ENCODE measurements around the gene AKNA.

The AKNA gene

GRCh38 chr9:114428466-114428865, 40.7 kb upstream of the AKNA start:
- no peak overlapping the region for H2AFZ ChIP-seq (ENCODE audit: low read length, unreplicated experiment)
- no peaks in the 10 kb centered on the region for H3K79me2 ChIP-seq (ENCODE audit: control insufficient read depth, insufficient read depth, low read length, unreplicated experiment)
- no peaks in the 10 kb centered on the region for H3K36me3 ChIP-seq (ENCODE audit: insufficient read depth, low read length)
- H3K27ac ChIP-seq (ENCODE audit: low read depth, low read length): no peak overlapping the region
- H3K27me3 ChIP-seq (ENCODE audit: insufficient read depth, low read length): peaks cover 15% of the 10 kb centered on the region; the same call in 1 of the 2 replicates
- H3K4me1 ChIP-seq (ENCODE audit: control insufficient read depth, insufficient read depth, low read length, unreplicated experiment): no peaks in the 10 kb centered on the region
- no peak overlapping the region for H3K4me3 ChIP-seq (ENCODE audit: low read depth, low read length)

DNA sequence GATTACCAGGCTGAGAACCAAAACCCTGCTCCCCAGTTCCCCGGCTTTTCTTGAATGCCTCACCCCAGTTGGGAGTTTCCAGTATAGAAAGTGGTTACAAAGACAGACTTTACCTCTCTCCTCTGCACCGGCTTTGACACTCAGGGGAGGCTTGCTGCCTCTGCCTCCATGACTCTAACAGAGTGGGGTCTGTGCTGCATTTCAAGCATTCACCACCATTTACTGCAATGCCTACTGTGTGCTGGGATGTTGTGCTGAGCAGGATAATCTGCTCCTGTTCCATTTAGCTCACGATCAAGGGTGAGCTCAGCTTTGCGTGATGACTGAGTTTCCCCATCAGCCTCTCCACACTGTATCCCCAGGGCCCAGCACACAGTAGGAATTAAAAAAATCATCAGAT, 39.9 kb upstream of the AKNA start:
- H3K27me3 ChIP-seq (ENCODE audit: insufficient read depth, low read length): peaks cover 15% of the 10 kb centered on the region; the same call in 1 of the 2 replicates
- H3K27ac ChIP-seq (ENCODE audit: low read depth, low read length): no peak overlapping the region
- no peak overlapping the region for H2AFZ ChIP-seq (ENCODE audit: low read length, unreplicated experiment)
- no peaks in the 10 kb centered on the region for H3K79me2 ChIP-seq (ENCODE audit: control insufficient read depth, insufficient read depth, low read length, unreplicated experiment)
- H3K4me3 ChIP-seq (ENCODE audit: low read depth, low read length): no peak overlapping the region
- H3K4me1 ChIP-seq (ENCODE audit: control insufficient read depth, insufficient read depth, low read length, unreplicated experiment): no peaks in the 10 kb centered on the region
- no peaks in the 10 kb centered on the region for H3K36me3 ChIP-seq (ENCODE audit: insufficient read depth, low read length)

GRCh38 chr9:114426046-114426948, 38.5 kb upstream of the AKNA start:
- Histone ChIP-seq H3K4me3 (ENCODE audit: low read depth, low read length) (no peak overlapping the region), H3K36me3 (ENCODE audit: insufficient read depth, low read length) (no peaks in the 10 kb centered on the region), H3K27me3 (ENCODE audit: insufficient read depth, low read length) (peaks cover 9% of the 10 kb centered on the region; the same call in 1 of the 2 replicates), H3K4me1 (ENCODE audit: control insufficient read depth, insufficient read depth, low read length, unreplicated experiment) (no peaks in the 10 kb centered on the region), H2AFZ (ENCODE audit: low read length, unreplicated experiment) (no peak overlapping the region), H3K79me2 (ENCODE audit: control insufficient read depth, insufficient read depth, low read length, unreplicated experiment) (no peaks in the 10 kb centered on the region), H3K27ac (ENCODE audit: low read depth, low read length) (no peak overlapping the region)

DNA sequence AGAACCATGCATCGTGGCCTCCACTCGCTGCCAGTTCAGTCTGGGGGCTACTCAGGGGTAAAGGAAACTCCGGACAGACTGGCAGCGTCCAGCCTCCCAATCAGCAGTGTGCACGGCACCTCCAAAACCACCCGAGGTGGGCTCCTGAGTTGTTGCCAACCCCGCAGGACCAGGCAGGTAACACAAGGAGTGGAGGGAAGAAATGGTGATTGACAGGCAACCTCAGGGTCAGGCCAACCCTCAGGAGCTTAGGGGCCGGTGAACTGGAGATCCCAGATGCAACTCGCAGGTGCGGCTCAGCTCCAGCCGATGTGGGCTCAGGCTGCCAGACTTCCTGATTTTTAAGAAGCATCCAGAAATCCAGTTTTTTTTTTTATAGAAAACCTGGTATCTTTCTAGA, 37.3 kb upstream of the AKNA start:
- Histone ChIP-seq H3K4me3 (ENCODE audit: low read depth, low read length) (no peak overlapping the region), H3K27me3 (ENCODE audit: insufficient read depth, low read length) (no peaks in the 10 kb centered on the region), H3K4me1 (ENCODE audit: control insufficient read depth, insufficient read depth, low read length, unreplicated experiment) (no peaks in the 10 kb centered on the region), H3K36me3 (ENCODE audit: insufficient read depth, low read length) (no peaks in the 10 kb centered on the region), H3K79me2 (ENCODE audit: control insufficient read depth, insufficient read depth, low read length, unreplicated experiment) (no peaks in the 10 kb centered on the region), H2AFZ (ENCODE audit: low read length, unreplicated experiment) (no peak overlapping the region), H3K27ac (ENCODE audit: low read depth, low read length) (no peak overlapping the region)

GRCh38 chr9:114424126-114424525, 36.3 kb upstream of the AKNA start:
- Histone ChIP-seq H3K27ac (ENCODE audit: low read depth, low read length) (no peak overlapping the region), H3K4me3 (ENCODE audit: low read depth, low read length) (no peak overlapping the region), H3K4me1 (ENCODE audit: control insufficient read depth, insufficient read depth, low read length, unreplicated experiment) (no peaks in the 10 kb centered on the region), H3K79me2 (ENCODE audit: control insufficient read depth, insufficient read depth, low read length, unreplicated experiment) (no peaks in the 10 kb centered on the region), H2AFZ (ENCODE audit: low read length, unreplicated experiment) (no peak overlapping the region), H3K36me3 (ENCODE audit: insufficient read depth, low read length) (no peaks in the 10 kb centered on the region), H3K27me3 (ENCODE audit: insufficient read depth, low read length) (no peaks in the 10 kb centered on the region)

DNA sequence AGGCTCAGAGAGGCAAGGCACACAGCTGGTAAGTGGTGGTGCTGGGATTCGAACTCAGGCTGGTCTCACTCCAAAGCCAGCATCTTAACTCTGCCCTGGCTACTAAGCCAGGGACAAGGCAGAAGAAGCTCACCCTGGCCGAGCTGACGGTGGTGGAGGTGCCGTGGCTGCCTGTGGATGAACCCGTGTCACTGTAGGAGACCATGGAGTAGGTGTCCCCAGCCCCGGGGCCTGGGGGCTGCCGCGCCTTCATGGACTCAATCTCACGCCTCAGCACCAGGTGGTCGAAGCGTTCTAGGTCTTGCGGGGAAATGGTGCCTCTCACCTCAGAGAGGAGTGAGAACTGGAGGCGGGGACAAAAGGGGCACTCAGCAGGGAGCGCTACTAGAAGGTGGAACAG, 35.4 kb upstream of the AKNA start:
- Histone ChIP-seq H3K79me2 (ENCODE audit: control insufficient read depth, insufficient read depth, low read length, unreplicated experiment) (no peaks in the 10 kb centered on the region), H3K27me3 (ENCODE audit: insufficient read depth, low read length) (no peaks in the 10 kb centered on the region), H3K27ac (ENCODE audit: low read depth, low read length) (no peak overlapping the region), H3K4me3 (ENCODE audit: low read depth, low read length) (no peak overlapping the region), H3K36me3 (ENCODE audit: insufficient read depth, low read length) (no peaks in the 10 kb centered on the region), H3K4me1 (ENCODE audit: control insufficient read depth, insufficient read depth, low read length, unreplicated experiment) (no peaks in the 10 kb centered on the region), H2AFZ (ENCODE audit: low read length, unreplicated experiment) (no peak overlapping the region)

GRCh38 chr9:114421147-114421546, 33.4 kb upstream of the AKNA start:
- Histone ChIP-seq H2AFZ (ENCODE audit: low read length, unreplicated experiment) (no peak overlapping the region), H3K4me3 (ENCODE audit: low read depth, low read length) (no peak overlapping the region), H3K27me3 (ENCODE audit: insufficient read depth, low read length) (no peaks in the 10 kb centered on the region), H3K4me1 (ENCODE audit: control insufficient read depth, insufficient read depth, low read length, unreplicated experiment) (peaks cover 7% of the 10 kb centered on the region), H3K27ac (ENCODE audit: low read depth, low read length) (no peak overlapping the region), H3K36me3 (ENCODE audit: insufficient read depth, low read length) (no peaks in the 10 kb centered on the region), H3K79me2 (ENCODE audit: control insufficient read depth, insufficient read depth, low read length, unreplicated experiment) (no peaks in the 10 kb centered on the region)

- Histone ChIP-seq H3K27me3 (ENCODE audit: insufficient read depth, low read length) (no peaks in the 10 kb centered on the region), H3K27ac (ENCODE audit: low read depth, low read length) (no peak overlapping the region), H3K4me3 (ENCODE audit: low read depth, low read length) (no peak overlapping the region), H3K36me3 (ENCODE audit: insufficient read depth, low read length) (no peaks in the 10 kb centered on the region), H3K79me2 (ENCODE audit: control insufficient read depth, insufficient read depth, low read length, unreplicated experiment) (no peaks in the 10 kb centered on the region), H2AFZ (ENCODE audit: low read length, unreplicated experiment) (no peak overlapping the region), H3K4me1 (ENCODE audit: control insufficient read depth, insufficient read depth, low read length, unreplicated experiment) (peaks cover 7% of the 10 kb centered on the region)
These were observed 32.0 kb upstream of the AKNA start for GRCh38 chr9:114419796-114420195.

DNA sequence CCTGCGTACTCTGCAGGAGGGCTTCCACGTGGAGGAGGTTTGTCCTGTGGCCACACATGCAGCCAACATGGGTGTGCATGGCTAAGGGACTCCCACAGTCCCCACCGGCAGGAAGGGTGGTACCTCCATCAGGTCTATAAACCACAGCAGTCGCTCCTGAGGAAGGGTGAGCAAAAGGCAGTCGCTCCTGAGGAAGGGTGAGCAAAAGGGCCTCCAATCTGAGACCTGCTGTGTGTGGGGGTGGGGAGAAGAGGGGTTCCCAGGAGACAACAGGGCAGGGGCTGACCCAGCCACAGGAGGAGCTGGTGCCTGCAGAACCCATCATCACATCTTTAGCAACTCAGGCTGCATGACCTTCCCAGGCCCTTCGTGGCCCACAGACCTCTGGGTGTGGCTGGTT, 30.3 kb upstream of the AKNA start:
- H3K27me3 ChIP-seq (ENCODE audit: insufficient read depth, low read length): no peaks in the 10 kb centered on the region
- H2AFZ ChIP-seq (ENCODE audit: low read length, unreplicated experiment): no peak overlapping the region
- H3K27ac ChIP-seq (ENCODE audit: low read depth, low read length): no peak overlapping the region
- H3K36me3 ChIP-seq (ENCODE audit: insufficient read depth, low read length): no peaks in the 10 kb centered on the region
- H3K4me3 ChIP-seq (ENCODE audit: low read depth, low read length): no peak overlapping the region
- no peaks in the 10 kb centered on the region for H3K79me2 ChIP-seq (ENCODE audit: control insufficient read depth, insufficient read depth, low read length, unreplicated experiment)
- peaks cover 7% of the 10 kb centered on the region for H3K4me1 ChIP-seq (ENCODE audit: control insufficient read depth, insufficient read depth, low read length, unreplicated experiment)

DNA sequence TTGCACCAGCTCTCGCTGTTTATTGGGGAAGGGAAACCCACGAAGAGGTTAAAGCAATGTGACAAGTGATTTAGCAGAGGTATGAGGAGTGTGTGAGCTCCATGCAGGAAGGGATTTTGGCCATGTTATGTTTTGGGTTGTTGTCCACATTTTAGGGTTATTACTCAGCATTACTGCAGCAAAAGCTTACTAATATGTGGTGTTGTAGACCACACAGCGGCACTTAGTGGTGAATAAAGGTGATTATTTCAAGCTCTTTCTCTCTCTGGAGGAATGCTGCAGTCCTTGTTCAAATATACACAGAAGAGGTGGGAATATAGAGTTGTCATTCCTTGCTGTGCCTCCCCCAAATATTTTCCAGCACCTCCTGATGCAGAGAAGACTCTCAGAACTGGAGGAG, 29.7 kb upstream of the AKNA start:
- H3K79me2 ChIP-seq (ENCODE audit: control insufficient read depth, insufficient read depth, low read length, unreplicated experiment): no peaks in the 10 kb centered on the region
- H2AFZ ChIP-seq (ENCODE audit: low read length, unreplicated experiment): no peak overlapping the region
- no peak overlapping the region for H3K4me3 ChIP-seq (ENCODE audit: low read depth, low read length)
- peaks cover 7% of the 10 kb centered on the region for H3K4me1 ChIP-seq (ENCODE audit: control insufficient read depth, insufficient read depth, low read length, unreplicated experiment)
- no peak overlapping the region for H3K27ac ChIP-seq (ENCODE audit: low read depth, low read length)
- no peaks in the 10 kb centered on the region for H3K27me3 ChIP-seq (ENCODE audit: insufficient read depth, low read length)
- no peaks in the 10 kb centered on the region for H3K36me3 ChIP-seq (ENCODE audit: insufficient read depth, low read length)

- Histone ChIP-seq H3K27me3 (ENCODE audit: insufficient read depth, low read length) (no peaks in the 10 kb centered on the region), H3K79me2 (ENCODE audit: control insufficient read depth, insufficient read depth, low read length, unreplicated experiment) (no peaks in the 10 kb centered on the region), H2AFZ (ENCODE audit: low read length, unreplicated experiment) (no peak overlapping the region), H3K4me3 (ENCODE audit: low read depth, low read length) (no peak overlapping the region), H3K36me3 (ENCODE audit: insufficient read depth, low read length) (no peaks in the 10 kb centered on the region), H3K27ac (ENCODE audit: low read depth, low read length) (no peak overlapping the region), H3K4me1 (ENCODE audit: control insufficient read depth, insufficient read depth, low read length, unreplicated experiment) (peaks cover 7% of the 10 kb centered on the region)
These were observed 29.1 kb upstream of the AKNA start for GRCh38 chr9:114416906-114417305.

All from ACC112 (cell line).